SK-N-MC (cell line): ENCODE results near the gene FASTKD1.

Experiments
- EZH2 ChIP-seq: fragments of 200-600 bp; sonication (generic); IDR thresholded peaks from one replicate; pipeline ENCODE4 v1.6.1; 2017; ENCODE audit warnings: antibody characterized with exemption
- FOXP2 ChIP-seq: optimal IDR thresholded peaks from 2 replicates; pipeline ENCODE3; 2011; ENCODE audit warnings: mild to moderate bottlenecking, moderate library complexity; ENCODE audit not compliant: insufficient read depth; ENCODE audit errors: extremely low read length, control extremely low read depth
- POLR2AphosphoS5 ChIP-seq: IDR thresholded peaks from 2 replicates; pipeline ENCODE4 v1.6.1; 2012; ENCODE audit warnings: mild to moderate bottlenecking, low read depth, low read length, borderline replicate concordance

- TF ChIP-seq EZH2 (no peak), POLR2AphosphoS5 (no peak), FOXP2 (no peak)
Observed at GRCh38 chr2:169562519-169562918, 11.1 kb downstream of the FASTKD1 start.
